WTC11 (cell line): ENCODE measurements around the gene ASXL3. TPM values are rescaled to one million over a fixed set of nuclear protein-coding genes. Genes with fewer than 3 reads are reported as not detected.

Experiments used
- ATAC-seq: fragments of 200-7000 bp; cut with Tn5 transposase; 2 replicates; pipeline ENCODE4 v1.10.0; 2021; ENCODE audit warnings: mild to moderate bottlenecking, moderate library complexity
- CTCF ChIA-PET: fragments of 300-600 bp; sonication (Branson Sonifier 250); formaldehyde crosslinking; loops from one replicate; lab custom pipeline; 2021; ENCODE audit warnings: antibody characterized with exemption; lab: Charles Lee
- POLR2A ChIA-PET: fragments of 350-600 bp; sonication (Branson Sonifier 250); formaldehyde crosslinking; loops from one replicate; lab custom pipeline; 2021; ENCODE audit warnings: antibody characterized with exemption; lab: Charles Lee
- DNase-seq: peaks from one replicate; pipeline ENCODE4 v3.0.0; 2021; ENCODE audit warnings: low spot score
- H3K27ac Mint-ChIP-seq: 2 replicates; pipeline ENCODE4 v1.8.0; 2021; ENCODE audit warnings: mixed read lengths
- H3K27me3 Mint-ChIP-seq: 2 replicates; pipeline ENCODE4 v1.8.0; 2021; ENCODE audit warnings: low read depth, mild to moderate bottlenecking, moderate library complexity, mixed read lengths
- H3K36me3 Mint-ChIP-seq: 2 replicates; pipeline ENCODE4 v1.8.0; 2021; ENCODE audit warnings: mixed read lengths
- H3K4me1 Mint-ChIP-seq: 2 replicates; pipeline ENCODE4 v1.8.0; 2022; ENCODE audit warnings: mixed read lengths
- H3K4me3 Mint-ChIP-seq: 2 replicates; pipeline ENCODE4 v1.8.0; 2021; ENCODE audit warnings: mild to moderate bottlenecking, moderate library complexity, mixed read lengths
- H3K9me3 Mint-ChIP-seq: 2 replicates; pipeline ENCODE4 v1.8.0; 2021; ENCODE audit warnings: mixed read lengths
- ESRRA ChIP-seq: sonication (generic); formaldehyde crosslinking; IDR thresholded peaks from 2 replicates; pipeline ENCODE4 v1.8.1; 2022; ENCODE audit warnings: mild to moderate bottlenecking, missing genetic modification reagents, borderline replicate concordance
- FOXP1 ChIP-seq: sonication (generic); formaldehyde crosslinking; IDR thresholded peaks from 2 replicates; pipeline ENCODE4 v1.8.0; 2022; ENCODE audit warnings: missing genetic modification reagents, mild to moderate bottlenecking, moderate library complexity, borderline replicate concordance
- JAZF1 ChIP-seq: fragments of 250-450 bp; sonication (Bioruptor Pico); IDR thresholded peaks from 2 replicates; pipeline ENCODE4 v1.9.0; 2021; ENCODE audit warnings: moderate library complexity, mild to moderate bottlenecking, inconsistent platforms
- JUN ChIP-seq: sonication (generic); formaldehyde crosslinking; IDR thresholded peaks from 2 replicates; pipeline ENCODE4 v1.8.0; 2023; ENCODE audit warnings: mild to moderate bottlenecking, missing genetic modification reagents
- KAT7 ChIP-seq: sonication (generic); formaldehyde crosslinking; IDR thresholded peaks from 2 replicates; pipeline ENCODE4 v1.8.1; 2023; ENCODE audit warnings: missing genetic modification reagents, mild to moderate bottlenecking, borderline replicate concordance
- MAX ChIP-seq: sonication (generic); formaldehyde crosslinking; IDR thresholded peaks from 2 replicates; pipeline ENCODE4 v1.8.0; 2022; ENCODE audit warnings: mild to moderate bottlenecking, missing genetic modification reagents
- NFYB ChIP-seq: sonication (generic); formaldehyde crosslinking; conservative IDR thresholded peaks from 2 replicates; pipeline ENCODE4 v1.8.0; 2022; ENCODE audit warnings: low read depth, missing genetic modification reagents
- NR3C1 ChIP-seq: sonication (generic); formaldehyde crosslinking; conservative IDR thresholded peaks from 2 replicates; pipeline ENCODE4 v1.8.1; 2023; ENCODE audit warnings: low read depth, mild to moderate bottlenecking, missing genetic modification reagents
- PRRX2 ChIP-seq: fragments of 250-450 bp; sonication (Bioruptor Pico); IDR thresholded peaks from 2 replicates; pipeline ENCODE4 v1.8.0; 2021; ENCODE audit warnings: mild to moderate bottlenecking
- SP1 ChIP-seq: sonication (generic); formaldehyde crosslinking; conservative IDR thresholded peaks from 2 replicates; pipeline ENCODE4 v1.8.1; 2022; ENCODE audit warnings: missing genetic modification reagents
- ZNF232 ChIP-seq: sonication (generic); formaldehyde crosslinking; IDR thresholded peaks from 2 replicates; pipeline ENCODE4 v1.8.0; 2022; ENCODE audit warnings: mild to moderate bottlenecking, missing genetic modification reagents
- ZNF263 ChIP-seq: sonication (generic); formaldehyde crosslinking; IDR thresholded peaks from 2 replicates; pipeline ENCODE4 v1.8.1; 2022; ENCODE audit warnings: low read depth, mild to moderate bottlenecking, moderate library complexity, missing genetic modification reagents
- ZNF416 ChIP-seq: fragments of 250-450 bp; sonication (Bioruptor Pico); IDR thresholded peaks from 2 replicates; pipeline ENCODE4 v1.9.0; 2021; ENCODE audit warnings: mild to moderate bottlenecking, inconsistent platforms
- ZNF512 ChIP-seq: sonication (generic); formaldehyde crosslinking; IDR thresholded peaks from 2 replicates; pipeline ENCODE4 v1.8.1; 2022; ENCODE audit warnings: missing genetic modification reagents, borderline replicate concordance
- ZNF532 ChIP-seq: fragments of 250-450 bp; sonication (Bioruptor Pico); IDR thresholded peaks from 2 replicates; pipeline ENCODE4 v1.9.0; 2021; ENCODE audit warnings: mild to moderate bottlenecking, borderline replicate concordance
- total RNA-seq: library from RNA; stranded (reverse); gene quantifications from 3 replicates; pipeline ENCODE4 v1.2.3, GENCODE V29; 2021
- TF ChIP-seq, protein P1 (sequence below): sonication (generic); formaldehyde crosslinking; IDR thresholded peaks from 2 replicates; pipeline ENCODE4 v1.8.0; 2022; ENCODE audit warnings: mild to moderate bottlenecking, missing genetic modification reagents
- TF ChIP-seq, protein P2 (sequence below): sonication (generic); formaldehyde crosslinking; IDR thresholded peaks from 2 replicates; pipeline ENCODE4 v1.8.0; 2023; ENCODE audit warnings: mild to moderate bottlenecking, missing genetic modification reagents
- TF ChIP-seq, protein P3 (sequence below): sonication (generic); formaldehyde crosslinking; IDR thresholded peaks from 2 replicates; pipeline ENCODE4 v1.8.1; 2022; ENCODE audit warnings: low read depth, mild to moderate bottlenecking, moderate library complexity, missing genetic modification reagents, borderline replicate concordance

ASXL3 gene
- total RNA-seq, 1 experiment from 2014 or later = 0.35 TPM

GRCh38 chr18:33594799-33595198 is 16.8 kb downstream of the ASXL3 start:
- ATAC-seq (no peak), DNase-seq (no peak)
- ChIA-PET POLR2A (no interaction called here), CTCF (no interaction called here)
- Mint-ChIP-seq H3K27me3 (no peaks in the 10 kb centered on the region), H3K27ac (no peak overlapping the region), H3K36me3 (no peaks in the 10 kb centered on the region), H3K9me3 (no peaks in the 10 kb centered on the region), H3K4me1 (peaks cover 26% of the 10 kb centered on the region), H3K4me3 (no peak overlapping the region)
- no peak for TF ChIP-seq ESRRA (CRISPR knock-in tag)
- TF ChIP-seq ZNF263 (CRISPR knock-in tag) = no peak
- no peak for TF ChIP-seq MAX
- no peak for TF ChIP-seq FOXP1 (CRISPR knock-in tag)
- TF ChIP-seq ZNF416 (CRISPR knock-in tag) = no peak
- TF ChIP-seq ZNF512 (CRISPR knock-in tag) = no peak
- TF ChIP-seq ZNF232 (CRISPR knock-in tag) = no peak
- TF ChIP-seq, protein P1, sequence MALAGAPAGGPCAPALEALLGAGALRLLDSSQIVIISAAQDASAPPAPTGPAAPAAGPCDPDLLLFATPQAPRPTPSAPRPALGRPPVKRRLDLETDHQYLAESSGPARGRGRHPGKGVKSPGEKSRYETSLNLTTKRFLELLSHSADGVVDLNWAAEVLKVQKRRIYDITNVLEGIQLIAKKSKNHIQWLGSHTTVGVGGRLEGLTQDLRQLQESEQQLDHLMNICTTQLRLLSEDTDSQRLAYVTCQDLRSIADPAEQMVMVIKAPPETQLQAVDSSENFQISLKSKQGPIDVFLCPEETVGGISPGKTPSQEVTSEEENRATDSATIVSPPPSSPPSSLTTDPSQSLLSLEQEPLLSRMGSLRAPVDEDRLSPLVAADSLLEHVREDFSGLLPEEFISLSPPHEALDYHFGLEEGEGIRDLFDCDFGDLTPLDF (CRISPR knock-in tag) = no peak
- no peak for TF ChIP-seq NFYB (CRISPR knock-in tag)
- TF ChIP-seq SP1 (CRISPR knock-in tag) = no peak
- TF ChIP-seq PRRX2 (CRISPR knock-in tag) = no peak
- TF ChIP-seq, protein P2, sequence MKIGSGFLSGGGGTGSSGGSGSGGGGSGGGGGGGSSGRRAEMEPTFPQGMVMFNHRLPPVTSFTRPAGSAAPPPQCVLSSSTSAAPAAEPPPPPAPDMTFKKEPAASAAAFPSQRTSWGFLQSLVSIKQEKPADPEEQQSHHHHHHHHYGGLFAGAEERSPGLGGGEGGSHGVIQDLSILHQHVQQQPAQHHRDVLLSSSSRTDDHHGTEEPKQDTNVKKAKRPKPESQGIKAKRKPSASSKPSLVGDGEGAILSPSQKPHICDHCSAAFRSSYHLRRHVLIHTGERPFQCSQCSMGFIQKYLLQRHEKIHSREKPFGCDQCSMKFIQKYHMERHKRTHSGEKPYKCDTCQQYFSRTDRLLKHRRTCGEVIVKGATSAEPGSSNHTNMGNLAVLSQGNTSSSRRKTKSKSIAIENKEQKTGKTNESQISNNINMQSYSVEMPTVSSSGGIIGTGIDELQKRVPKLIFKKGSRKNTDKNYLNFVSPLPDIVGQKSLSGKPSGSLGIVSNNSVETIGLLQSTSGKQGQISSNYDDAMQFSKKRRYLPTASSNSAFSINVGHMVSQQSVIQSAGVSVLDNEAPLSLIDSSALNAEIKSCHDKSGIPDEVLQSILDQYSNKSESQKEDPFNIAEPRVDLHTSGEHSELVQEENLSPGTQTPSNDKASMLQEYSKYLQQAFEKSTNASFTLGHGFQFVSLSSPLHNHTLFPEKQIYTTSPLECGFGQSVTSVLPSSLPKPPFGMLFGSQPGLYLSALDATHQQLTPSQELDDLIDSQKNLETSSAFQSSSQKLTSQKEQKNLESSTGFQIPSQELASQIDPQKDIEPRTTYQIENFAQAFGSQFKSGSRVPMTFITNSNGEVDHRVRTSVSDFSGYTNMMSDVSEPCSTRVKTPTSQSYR (CRISPR knock-in tag) = no peak
- TF ChIP-seq, protein P3, sequence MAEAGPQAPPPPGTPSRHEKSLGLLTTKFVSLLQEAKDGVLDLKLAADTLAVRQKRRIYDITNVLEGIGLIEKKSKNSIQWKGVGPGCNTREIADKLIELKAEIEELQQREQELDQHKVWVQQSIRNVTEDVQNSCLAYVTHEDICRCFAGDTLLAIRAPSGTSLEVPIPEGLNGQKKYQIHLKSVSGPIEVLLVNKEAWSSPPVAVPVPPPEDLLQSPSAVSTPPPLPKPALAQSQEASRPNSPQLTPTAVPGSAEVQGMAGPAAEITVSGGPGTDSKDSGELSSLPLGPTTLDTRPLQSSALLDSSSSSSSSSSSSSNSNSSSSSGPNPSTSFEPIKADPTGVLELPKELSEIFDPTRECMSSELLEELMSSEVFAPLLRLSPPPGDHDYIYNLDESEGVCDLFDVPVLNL (CRISPR knock-in tag) = no peak
- TF ChIP-seq NR3C1 (CRISPR knock-in tag) = no peak
- no peak for TF ChIP-seq ZNF532
- no peak for TF ChIP-seq KAT7 (CRISPR knock-in tag)
- TF ChIP-seq JUN = no peak
- no peak for TF ChIP-seq JAZF1
